ENCODE measurements around the gene ARPC2. TPM values are rescaled to one million over a fixed set of nuclear protein-coding genes. Genes with fewer than 3 reads are reported as not detected.

ARPC2 gene
- total and polyA plus RNA-seq, 10 of the 15 experiments (the other 5 are each of a cell fraction or from before 2014, with no cell fraction given) = 440 to 980 (median 709) TPM

DNA sequence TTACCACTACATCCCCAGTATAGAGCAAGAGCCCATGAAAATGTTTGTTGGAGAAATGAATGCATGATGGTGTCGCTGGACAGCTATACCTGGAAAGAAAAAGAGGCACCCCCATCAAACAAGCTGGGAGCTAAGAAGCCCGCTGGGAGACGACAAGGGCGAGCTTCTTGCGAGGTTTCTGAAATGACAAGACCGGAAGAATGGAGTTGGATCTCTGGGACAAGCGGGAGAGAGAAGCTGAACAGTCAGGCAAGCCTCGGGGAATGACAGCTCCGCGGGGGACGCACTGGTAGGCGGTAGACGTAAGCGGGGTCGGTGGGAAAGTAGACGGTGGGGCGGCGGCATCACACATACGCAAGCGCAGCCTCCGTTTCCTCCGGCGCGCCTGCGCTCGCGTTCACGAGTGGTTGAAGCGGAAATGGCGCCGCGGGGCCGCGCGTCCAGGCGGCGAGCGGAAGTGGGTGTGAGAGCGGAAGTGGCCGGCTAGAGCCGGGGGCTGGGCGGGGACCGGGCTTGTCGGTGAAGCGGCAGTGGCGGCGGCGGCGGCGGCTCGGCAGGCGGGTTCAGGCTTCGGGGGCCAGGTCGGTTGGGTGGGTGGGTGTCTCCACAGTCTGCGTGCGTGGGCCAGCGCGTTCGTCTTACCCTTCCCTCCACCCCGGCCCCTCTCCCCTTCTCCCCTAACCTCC is at the start of gene ARPC2 (continued):
- TF ChIP-seq BHLHE40 (IDR thresholded peaks at IDR 0.05; ENCODE audit: borderline replicate concordance in 1 of 2, low read depth in 2 of 2, low read length in 1 of 2) (peak; percentile 40 to 46; a peak in 1 of 4 replicates), HDGF (IDR thresholded peaks at IDR 0.05) (peak; percentile 66; the same call in 1 of the 2 replicates), SMARCA5 (IDR thresholded peaks at IDR 0.05) (no peak), DPF2 (IDR thresholded peaks at IDR 0.05) (0 out of 2 replicates have a peak, but pooled peaks have one; percentile 56), CREB1 (IDR thresholded peaks at IDR 0.05; ENCODE audit: low read depth) (peak; percentile 77; the same call in 1 of the 2 replicates), TAF1 (IDR thresholded peaks at IDR 0.05; ENCODE audit: borderline replicate concordance, low read depth, low read length) (peak; percentile 85), SMC3 (IDR thresholded peaks at IDR 0.05; ENCODE audit: borderline replicate concordance, low read length) (no peak), EP300 (IDR thresholded peaks at IDR 0.05; ENCODE audit: borderline replicate concordance in 1 of 2, control insufficient read depth in 1 of 2, low read depth in 2 of 2, low read length in 2 of 2) (peak in 1 of 2 experiments; percentile 65; a peak in 3 of 4 replicates), GATAD2B (conservative IDR thresholded peaks at IDR 0.05; ENCODE audit: low read depth) (peak; percentile 44; the same call in 1 of the 2 replicates)

DNA sequence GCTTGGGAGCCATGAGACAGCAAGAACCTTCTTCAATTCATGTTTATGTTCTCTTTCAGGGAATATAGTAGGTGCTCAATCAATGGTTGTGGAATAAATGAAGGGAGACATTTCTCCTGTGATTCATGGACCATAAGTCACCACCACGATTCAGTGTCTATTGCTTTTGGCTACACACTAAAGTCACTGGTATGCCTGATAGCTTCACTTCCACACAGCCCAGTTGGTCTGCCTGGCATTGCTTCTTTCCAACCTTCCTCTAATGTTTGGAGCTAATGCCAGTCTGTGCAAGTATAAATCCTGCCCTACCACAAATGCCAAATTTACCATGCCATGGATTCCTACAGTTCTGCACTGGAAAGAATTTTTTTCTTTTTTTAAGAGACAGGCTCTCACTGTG is 49.0 kb upstream of the ARPC2 start:
- Histone ChIP-seq H4K20me1 (ENCODE audit: control insufficient read depth, insufficient read depth) (no peaks in the 10 kb centered on the region), H3K9ac (ENCODE audit: control insufficient read depth, insufficient read depth, low read length) (no peak overlapping the region), H3K4me2 (ENCODE audit: control insufficient read depth, insufficient read depth) (no peak overlapping the region), H3K9me3 (replicated peaks; ENCODE audit: control insufficient read depth, insufficient read depth, low read length) (no peaks in the 10 kb centered on the region), H3K27me3 (replicated peaks in 1 of 2; ENCODE audit: control insufficient read depth in 2 of 2, insufficient read depth in 2 of 2, low read length in 1 of 2) (peaks cover 0 to 3% of the 10 kb centered on the region in 2 experiments; a peak in 3 of 4 replicates), H2AFZ (ENCODE audit: control insufficient read depth, low read depth, low read length) (no peak overlapping the region), H3K4me3 (no peak overlapping the region), H3K27ac (ENCODE audit: control insufficient read depth, insufficient read depth) (no peak overlapping the region), H3K4me1 (ENCODE audit: control insufficient read depth, insufficient read depth, low read length) (no peaks in the 10 kb centered on the region), H3K36me3 (ENCODE audit: control insufficient read depth in 2 of 2, insufficient read depth in 2 of 2, low read length in 1 of 2) (no peaks in the 10 kb centered on the region), H3K79me2 (ENCODE audit: control insufficient read depth, insufficient read depth, low read length) (no peaks in the 10 kb centered on the region)
- WGBS (ENCODE audit: insufficient coverage, insufficient replicate concordance, low lambda C conversion rate, missing lambda C conversion rate) = 6% methylated on average over 1 of the region's 1 CpG
- CTCF ChIA-PET = interaction anchor here (0.6 to 2.5 kb wide), 16 partner anchors 9 to 680 kb away, joined by 3 to 11 read pairs (median 3); no protein-coding TSS in a partner anchor
- DNase-seq (ENCODE audit: low read depth, low spot score) (no peak), FAIRE-seq (no peak), ATAC-seq (no peak)
- in situ Hi-C loops (cut with MboI) (no loop called here), intact Hi-C loops (cut with micrococcal nuclease; ENCODE audit: unreplicated experiment) (loop anchor here (5.0 kb wide), 2 partner anchors 89 to 96 kb away; no protein-coding TSS in a partner anchor)
- SMC1A ChIA-PET (ENCODE audit: uncharacterized antibody, unreplicated experiment) = interaction anchor here (0.6 to 1.5 kb wide), 7 partner anchors 8 to 558 kb away, joined by 3 to 7 read pairs (median 4); partner anchors contain the start of genes AAMP and PNKD
- TF ChIP-seq SRF (IDR thresholded peaks at IDR 0.05; ENCODE audit: low read depth in 2 of 2, low read length in 2 of 2) (no peak), ZNF217 (IDR thresholded peaks at IDR 0.05) (no peak), EZH2 (IDR thresholded peaks at IDR 0.05; ENCODE audit: borderline replicate concordance, control insufficient read depth, low read depth, low read length) (no peak), DPF2 (IDR thresholded peaks at IDR 0.05) (no peak), SREBF1 (IDR thresholded peaks at IDR 0.05; ENCODE audit: low read length) (no peak), KDM1A (IDR thresholded peaks at IDR 0.05; ENCODE audit: borderline replicate concordance) (no peak)
- TF ChIP-seq, protein P1, sequence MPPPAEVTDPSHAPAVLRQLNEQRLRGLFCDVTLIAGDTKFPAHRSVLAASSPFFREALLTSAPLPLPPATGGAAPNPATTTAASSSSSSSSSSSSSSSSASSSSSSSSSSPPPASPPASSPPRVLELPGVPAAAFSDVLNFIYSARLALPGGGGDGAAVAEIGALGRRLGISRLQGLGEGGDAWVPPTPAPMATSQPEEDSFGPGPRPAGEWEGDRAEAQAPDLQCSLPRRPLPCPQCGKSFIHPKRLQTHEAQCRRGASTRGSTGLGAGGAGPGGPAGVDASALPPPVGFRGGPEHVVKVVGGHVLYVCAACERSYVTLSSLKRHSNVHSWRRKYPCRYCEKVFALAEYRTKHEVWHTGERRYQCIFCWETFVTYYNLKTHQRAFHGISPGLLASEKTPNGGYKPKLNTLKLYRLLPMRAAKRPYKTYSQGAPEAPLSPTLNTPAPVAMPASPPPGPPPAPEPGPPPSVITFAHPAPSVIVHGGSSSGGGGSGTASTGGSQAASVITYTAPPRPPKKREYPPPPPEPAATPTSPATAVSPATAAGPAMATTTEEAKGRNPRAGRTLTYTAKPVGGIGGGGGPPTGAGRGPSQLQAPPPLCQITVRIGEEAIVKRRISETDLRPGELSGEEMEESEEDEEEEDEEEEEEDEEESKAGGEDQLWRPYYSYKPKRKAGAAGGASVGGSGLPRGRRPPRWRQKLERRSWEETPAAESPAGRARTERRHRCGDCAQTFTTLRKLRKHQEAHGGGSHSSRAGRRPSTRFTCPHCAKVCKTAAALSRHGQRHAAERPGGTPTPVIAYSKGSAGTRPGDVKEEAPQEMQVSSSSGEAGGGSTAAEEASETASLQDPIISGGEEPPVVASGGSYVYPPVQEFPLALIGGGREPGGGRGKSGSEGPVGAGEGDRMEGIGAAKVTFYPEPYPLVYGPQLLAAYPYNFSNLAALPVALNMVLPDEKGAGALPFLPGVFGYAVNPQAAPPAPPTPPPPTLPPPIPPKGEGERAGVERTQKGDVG (CRISPR knock-in tag; IDR thresholded peaks at IDR 0.05) = no peak
- POLR2A ChIA-PET = no interaction called here
- RAD21 ChIA-PET (ENCODE audit: unreplicated experiment) = interaction anchor here (0.5 to 1.0 kb wide), 2 partner anchors 86 to 89 kb away, joined by 3 read pairs; no protein-coding TSS in a partner anchor
- no TSS peak for BruUV-seq (replicated peaks)

All from GM12878 (cell line).